ENCODE data around the gene BCOR. TPM values are rescaled to one million over a fixed set of nuclear protein-coding genes. Genes with fewer than 3 reads are reported as not detected.
A peak's percentile ranks its signal among the peaks of the same experiment; 100 is the strongest.

The BCOR gene
- total RNA-seq, 1 experiment from 2014 or later = 21.8 TPM

DNA sequence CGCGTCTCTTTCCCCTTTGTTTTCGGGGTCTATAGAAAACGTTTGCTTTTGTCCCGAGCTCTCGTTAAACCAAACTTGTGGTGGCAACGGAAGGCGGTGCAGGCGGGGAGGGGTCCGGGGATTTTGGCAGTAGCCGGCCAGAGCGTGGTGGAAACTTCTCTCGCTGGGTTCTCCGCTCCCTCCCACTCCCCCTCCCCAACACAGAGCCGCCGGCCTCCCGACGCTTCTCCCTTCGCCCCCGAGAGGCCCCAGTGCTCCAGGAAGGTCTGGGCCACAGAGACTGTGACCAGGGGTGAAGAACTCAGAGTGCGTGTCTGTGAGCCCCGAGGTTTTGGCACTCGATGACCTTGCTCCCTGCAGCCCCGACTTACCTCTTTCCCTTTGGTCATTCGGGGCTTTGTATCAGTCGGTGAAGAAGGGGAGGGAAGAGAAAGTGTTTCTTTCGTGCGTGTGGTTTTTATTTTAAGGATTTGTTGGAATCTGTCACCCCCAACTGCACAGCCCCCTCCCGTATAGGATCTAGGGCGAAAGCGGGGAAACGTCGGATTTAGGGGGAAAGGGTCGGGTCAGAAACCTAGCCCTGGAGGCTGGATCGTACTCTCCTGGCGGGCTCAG lies 9.0 kb upstream of the BCOR start:
- peaks cover 34% of the 10 kb centered on the region for H3K4me1 ChIP-seq (ENCODE audit: insufficient read depth, low read length)
- CTCF ChIA-PET = no interaction called here
- intact Hi-C loops (cut with micrococcal nuclease) = loop anchor here (5.0 kb wide), 2 partner anchors 66 to 161 kb away; no protein-coding TSS in a partner anchor

DNA sequence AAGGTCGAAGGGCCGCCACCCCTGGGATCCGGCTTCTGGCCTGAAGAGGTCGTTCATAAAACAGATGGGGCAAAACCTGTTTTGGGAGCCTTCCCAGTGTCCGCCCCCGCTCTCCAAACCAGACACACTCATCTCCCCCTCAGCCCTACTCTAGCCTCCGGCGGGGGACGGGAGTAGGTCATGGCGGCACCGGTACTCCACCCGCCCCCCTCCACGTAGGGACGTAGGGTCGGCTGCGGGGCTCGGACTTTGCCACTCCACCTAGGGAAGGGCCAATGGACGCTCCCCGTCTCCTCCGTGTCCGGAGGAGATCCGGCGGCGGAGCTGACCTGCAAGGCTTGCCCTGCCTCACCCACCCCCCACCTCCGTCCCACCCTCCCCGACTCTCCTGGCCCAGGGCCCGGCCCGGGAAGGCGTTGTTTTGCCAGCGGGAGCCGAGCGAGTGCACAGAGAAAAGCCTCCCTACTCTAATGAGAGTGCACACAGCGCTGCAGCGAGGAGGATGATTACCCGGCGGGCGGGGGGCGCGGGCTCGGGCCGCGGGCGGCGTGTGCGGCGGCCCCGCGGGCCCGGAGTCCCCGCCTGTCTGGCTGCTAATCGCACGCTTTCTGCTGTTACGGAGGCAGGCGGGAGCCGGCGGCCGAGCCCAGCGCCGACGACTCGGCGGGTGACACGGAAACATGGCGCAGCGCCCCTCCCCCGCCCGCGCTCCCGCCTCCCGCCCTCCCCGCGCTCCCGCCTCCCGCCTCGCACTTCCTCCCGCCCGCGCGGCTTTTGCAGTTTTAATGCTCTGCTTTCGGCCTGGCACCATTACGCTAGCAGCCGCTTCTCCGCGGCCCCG lies 8.3 kb upstream of the BCOR start:
- ChIA-PET CTCF (no interaction called here), POLR2A (ENCODE audit: unreplicated experiment) (no interaction called here)
- H3K36me3 ChIP-seq (ENCODE audit: low read depth, low read length) = no peaks in the 10 kb centered on the region
- H3K4me2 ChIP-seq (ENCODE audit: low read length) = peak overlapping the region; percentile 91
- peak; percentile 63 for DNase-seq
- H3K27ac ChIP-seq (ENCODE audit: low read length) = peak overlapping the region; percentile 26; the same call in 1 of the 2 replicates
- H2AFZ ChIP-seq (ENCODE audit: low read length) = peak overlapping the region; percentile 77
- TF ChIP-seq, protein P1, sequence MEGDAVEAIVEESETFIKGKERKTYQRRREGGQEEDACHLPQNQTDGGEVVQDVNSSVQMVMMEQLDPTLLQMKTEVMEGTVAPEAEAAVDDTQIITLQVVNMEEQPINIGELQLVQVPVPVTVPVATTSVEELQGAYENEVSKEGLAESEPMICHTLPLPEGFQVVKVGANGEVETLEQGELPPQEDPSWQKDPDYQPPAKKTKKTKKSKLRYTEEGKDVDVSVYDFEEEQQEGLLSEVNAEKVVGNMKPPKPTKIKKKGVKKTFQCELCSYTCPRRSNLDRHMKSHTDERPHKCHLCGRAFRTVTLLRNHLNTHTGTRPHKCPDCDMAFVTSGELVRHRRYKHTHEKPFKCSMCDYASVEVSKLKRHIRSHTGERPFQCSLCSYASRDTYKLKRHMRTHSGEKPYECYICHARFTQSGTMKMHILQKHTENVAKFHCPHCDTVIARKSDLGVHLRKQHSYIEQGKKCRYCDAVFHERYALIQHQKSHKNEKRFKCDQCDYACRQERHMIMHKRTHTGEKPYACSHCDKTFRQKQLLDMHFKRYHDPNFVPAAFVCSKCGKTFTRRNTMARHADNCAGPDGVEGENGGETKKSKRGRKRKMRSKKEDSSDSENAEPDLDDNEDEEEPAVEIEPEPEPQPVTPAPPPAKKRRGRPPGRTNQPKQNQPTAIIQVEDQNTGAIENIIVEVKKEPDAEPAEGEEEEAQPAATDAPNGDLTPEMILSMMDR (conservative IDR thresholded peaks at IDR 0.05; ENCODE audit: low read depth, low read length) = no peak
- TF ChIP-seq EZH2phosphoT487 (IDR thresholded peaks at IDR 0.05; ENCODE audit: borderline replicate concordance, low read length) (no peak), EZH2 (IDR thresholded peaks at IDR 0.05; ENCODE audit: low read length, unreplicated experiment) (no peak)
- no peaks in the 10 kb centered on the region for H3F3A ChIP-seq (ENCODE audit: low read length, unreplicated experiment)
- peaks cover 36% of the 10 kb centered on the region for H3K4me1 ChIP-seq (ENCODE audit: insufficient read depth, low read length)
- H3K79me2 ChIP-seq (ENCODE audit: low read length) = peaks cover 4% of the 10 kb centered on the region; the same call in 1 of the 2 replicates
- H3K9me2 ChIP-seq (replicated peaks; ENCODE audit: low read length) = no peaks in the 10 kb centered on the region
- H4K20me1 ChIP-seq (ENCODE audit: low read length) = no peaks in the 10 kb centered on the region
- no peaks in the 10 kb centered on the region for H3K9me3 ChIP-seq (ENCODE audit: low read length)
- no peaks in the 10 kb centered on the region for H3K27me3 ChIP-seq (ENCODE audit: low read length)
- peak overlapping the region; percentile 31; the same call in 1 of the 2 replicates for H3K9ac ChIP-seq (ENCODE audit: low read length)
- intact Hi-C loops (cut with micrococcal nuclease) = loop anchor here (5.0 kb wide), 2 partner anchors 66 to 161 kb away; no protein-coding TSS in a partner anchor
- peak; percentile 10 for ATAC-seq
- no TSS peak for BruUV-seq (replicated peaks)
- H3K4me3 ChIP-seq (ENCODE audit: low read length) = peak overlapping the region; percentile 76

More for the DNA sequence above, 9.0 kb upstream of the BCOR start:
- Histone ChIP-seq H2AFZ (ENCODE audit: low read length) (peak overlapping the region; percentile 77), H3K79me2 (ENCODE audit: low read length) (peaks cover 4% of the 10 kb centered on the region; the same call in 1 of the 2 replicates), H3K27ac (ENCODE audit: low read length) (no peak overlapping the region; the same call in 1 of the 2 replicates), H3K36me3 (ENCODE audit: low read depth, low read length) (no peaks in the 10 kb centered on the region), H3F3A (ENCODE audit: low read length, unreplicated experiment) (no peaks in the 10 kb centered on the region), H3K9me3 (ENCODE audit: low read length) (no peaks in the 10 kb centered on the region), H3K9ac (ENCODE audit: low read length) (0 out of 2 replicates have a peak overlapping the region, but pooled peaks have one; percentile 17), H4K20me1 (ENCODE audit: low read length) (no peaks in the 10 kb centered on the region), H3K9me2 (replicated peaks; ENCODE audit: low read length) (no peaks in the 10 kb centered on the region), H3K4me3 (ENCODE audit: low read length) (peak overlapping the region; percentile 76), H3K4me2 (ENCODE audit: low read length) (peak overlapping the region; percentile 91), H3K27me3 (ENCODE audit: low read length) (no peaks in the 10 kb centered on the region)
- BruUV-seq (replicated peaks) = no TSS peak
- TF ChIP-seq, protein P1 (conservative IDR thresholded peaks at IDR 0.05; ENCODE audit: low read depth, low read length) = no peak
- no peak for TF ChIP-seq EZH2phosphoT487 (IDR thresholded peaks at IDR 0.05; ENCODE audit: borderline replicate concordance, low read length)
- DNase-seq (no peak), ATAC-seq (no peak)
- POLR2A ChIA-PET (ENCODE audit: unreplicated experiment) = no interaction called here
